ENCODE data around the gene DSCAM.

The DSCAM gene

GRCh38 chr21:40839521-40839920, 7.4 kb downstream of the DSCAM start:
- no peak for DNase-seq

- DNase-seq = no peak
These were observed 9.5 kb downstream of the DSCAM start for GRCh38 chr21:40837456-40837855.

GRCh38 chr21:40835184-40835694, 11.7 kb downstream of the DSCAM start:
- no peak for DNase-seq

- DNase-seq = no peak
These were observed 13.8 kb downstream of the DSCAM start for GRCh38 chr21:40833184-40833583.

GRCh38 chr21:40832316-40832715, 14.6 kb downstream of the DSCAM start:
- no peak for DNase-seq

GRCh38 chr21:40830836-40831235, 16.1 kb downstream of the DSCAM start:
- no peak for DNase-seq

GRCh38 chr21:40829791-40830190, 17.2 kb downstream of the DSCAM start:
- no peak for DNase-seq

GRCh38 chr21:40829308-40829707, 17.6 kb downstream of the DSCAM start:
- DNase-seq = no peak

- DNase-seq = no peak
These were observed 19.4 kb downstream of the DSCAM start for GRCh38 chr21:40827509-40827908.

- no peak for DNase-seq
These were observed 27.7 kb downstream of the DSCAM start for GRCh38 chr21:40819071-40819900.

- DNase-seq = no peak
These were observed 33.0 kb downstream of the DSCAM start for GRCh38 chr21:40813918-40814317.

- DNase-seq = no peak
These were observed 37.2 kb downstream of the DSCAM start for GRCh38 chr21:40809673-40810197.

GRCh38 chr21:40803101-40803500, 43.9 kb downstream of the DSCAM start:
- no peak for DNase-seq

GRCh38 chr21:40800126-40800525, 46.8 kb downstream of the DSCAM start:
- no peak for DNase-seq

- no peak for DNase-seq
These were observed 49.1 kb downstream of the DSCAM start for GRCh38 chr21:40797891-40798290.

- DNase-seq = no peak
These were observed 49.5 kb downstream of the DSCAM start for GRCh38 chr21:40797410-40797809.

- DNase-seq = no peak
These were observed 50.5 kb downstream of the DSCAM start for GRCh38 chr21:40796464-40796863.

GRCh38 chr21:40795313-40795712, 51.6 kb downstream of the DSCAM start:
- no peak for DNase-seq

- DNase-seq = no peak
These were observed 54.1 kb downstream of the DSCAM start for GRCh38 chr21:40792691-40793456.

GRCh38 chr21:40788635-40789034, 58.3 kb downstream of the DSCAM start:
- DNase-seq = no peak

- DNase-seq = no peak
These were observed 63.6 kb downstream of the DSCAM start for GRCh38 chr21:40783404-40783803.

- DNase-seq = no peak
These were observed 76.4 kb downstream of the DSCAM start for GRCh38 chr21:40770435-40771055.

- DNase-seq = no peak
These were observed 77.7 kb downstream of the DSCAM start for GRCh38 chr21:40769231-40769630.
